AG04449 (cell line): ENCODE results near the gene USP17L24.
"Not testable (repeated sequence)": the region's sequence is repeated elsewhere in the genome, so short reads cannot be mapped to it uniquely, and the experiment has no call there.

ENCODE experiments used
- CTCF ChIA-PET: fragments of 350-600 bp; formaldehyde crosslinking; extraction: SDS; loops from one replicate; lab custom pipeline; 2021; ENCODE audit warnings: antibody characterized with exemption; lab: Yijun Ruan, JAX
- POLR2A ChIA-PET: fragments of 400-600, 350-600 bp; formaldehyde crosslinking; extraction: SDS; loops from one replicate; lab custom pipeline; 2020; ENCODE audit warnings: antibody characterized with exemption, inconsistent platforms; lab: Yijun Ruan, JAX
- DNase-seq: peaks from one replicate; pipeline ENCODE4 v3.0.0-alpha.2; 2010; ENCODE audit warnings: low read depth, low spot score
- H3K4me3 ChIP-seq: 2 replicates; pipeline ENCODE4 v1.5.1; 2011; ENCODE audit warnings: low read depth, mild to moderate bottlenecking, control low read depth, low read length

The USP17L24 gene

GRCh38 chr4:9324865-9325264 is at the start of gene USP17L24:
TSS of gene USP17L24 (plus strand) at chr4:9325165. CDS start at chr4:9325165, 0 bp downstream.
- POLR2A ChIA-PET, H3K4me3 ChIP-seq: not testable (repeated sequence)

GRCh38 chr4:9324191-9324590 is 774 bp upstream of the USP17L24 start:
- POLR2A ChIA-PET, H3K4me3 ChIP-seq, DNase-seq, CTCF ChIA-PET: not testable (repeated sequence)

More at GRCh38 chr4:9324865-9325264, at the start of gene USP17L24:
- DNase-seq, CTCF ChIA-PET: not testable (repeated sequence)

GRCh38 chr4:9329611-9330010 is 4.6 kb downstream of the USP17L24 start, which contains the start of gene USP17L25:
TSS of gene USP17L25 (plus strand) at chr4:9329911. CDS start at chr4:9329911, 0 bp downstream.
- POLR2A ChIA-PET, H3K4me3 ChIP-seq, CTCF ChIA-PET, DNase-seq: not testable (repeated sequence)

DNA sequence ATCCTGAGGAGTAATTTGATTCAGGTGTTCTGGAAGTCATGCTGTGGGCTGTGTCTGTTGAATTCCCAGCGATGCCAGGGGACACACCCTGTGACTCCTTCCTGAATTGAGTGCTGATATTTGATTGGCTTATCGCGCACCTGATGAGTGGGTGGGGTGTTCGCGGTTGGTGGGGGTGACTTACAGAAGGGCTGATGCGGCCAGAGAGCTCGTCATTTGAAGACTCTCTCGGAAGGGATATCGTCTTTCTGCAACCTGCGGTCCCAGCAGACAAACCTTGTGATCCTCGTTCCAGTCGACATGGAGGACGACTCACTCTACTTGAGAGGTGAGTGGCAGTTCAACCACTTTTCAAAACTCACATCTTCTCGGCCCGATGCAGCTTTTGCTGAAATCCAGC is 9.4 kb downstream of the USP17L24 start, which contains the start of gene USP17L26:
Gene USP17L26 (plus strand): TSS at position 301 of the 400 bp plus-strand sequence. CDS start 0 bp downstream, at position 301.
- POLR2A ChIA-PET, H3K4me3 ChIP-seq, CTCF ChIA-PET, DNase-seq: not testable (repeated sequence)

- CTCF ChIA-PET, H3K4me3 ChIP-seq, DNase-seq, POLR2A ChIA-PET: not testable (repeated sequence)
Measured at GRCh38 chr4:9339103-9339502, 14.1 kb downstream of the USP17L24 start, which contains the start of gene USP17L5. TSS of gene USP17L5 (plus strand) at chr4:9339403. CDS start at chr4:9339403, 0 bp downstream.

DNA sequence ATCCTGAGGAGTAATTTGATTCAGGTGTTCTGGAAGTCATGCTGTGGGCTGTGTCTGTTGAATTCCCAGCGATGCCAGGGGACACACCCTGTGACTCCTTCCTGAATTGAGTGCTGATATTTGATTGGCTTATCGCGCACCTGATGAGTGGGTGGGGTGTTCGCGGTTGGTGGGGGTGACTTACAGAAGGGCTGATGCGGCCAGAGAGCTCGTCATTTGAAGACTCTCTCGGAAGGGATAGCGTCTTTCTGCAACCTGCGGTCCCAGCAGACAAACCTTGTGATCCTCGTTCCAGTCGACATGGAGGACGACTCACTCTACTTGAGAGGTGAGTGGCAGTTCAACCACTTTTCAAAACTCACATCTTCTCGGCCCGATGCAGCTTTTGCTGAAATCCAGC is 18.9 kb downstream of the USP17L24 start, which contains the start of gene USP17L27:
Gene USP17L27 (plus strand): TSS at position 301 of the 400 bp plus-strand sequence. CDS start 0 bp downstream, at position 301.
- POLR2A ChIA-PET, H3K4me3 ChIP-seq, CTCF ChIA-PET, DNase-seq: not testable (repeated sequence)

GRCh38 chr4:9348593-9348992 is 23.6 kb downstream of the USP17L24 start, which contains the start of gene USP17L28:
TSS of gene USP17L28 (plus strand) at chr4:9348893. CDS start at chr4:9348893, 0 bp downstream.
- CTCF ChIA-PET, H3K4me3 ChIP-seq, POLR2A ChIA-PET, DNase-seq: not testable (repeated sequence)

DNA sequence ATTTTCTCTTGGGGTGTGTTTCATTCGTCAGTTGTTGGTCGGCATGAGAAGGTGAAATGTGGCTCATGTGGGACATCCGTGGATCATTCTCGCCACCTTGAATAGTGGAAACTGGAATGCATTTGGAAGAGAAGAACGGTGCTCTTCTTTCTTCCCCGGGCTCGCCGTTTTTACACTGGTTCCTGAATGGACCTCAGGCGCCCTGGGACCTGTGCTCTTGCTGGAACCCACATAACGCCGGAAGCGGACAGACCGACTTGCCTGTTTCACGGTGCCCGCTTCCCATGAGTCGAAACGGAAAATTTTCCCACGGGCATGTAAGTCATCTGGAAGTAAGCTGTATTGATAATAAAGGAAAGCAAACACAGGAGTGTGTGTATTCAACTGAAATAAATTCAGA is 25.9 kb downstream of the USP17L24 start:
- DNase-seq, POLR2A ChIA-PET, CTCF ChIA-PET, H3K4me3 ChIP-seq: not testable (repeated sequence)

- CTCF ChIA-PET, POLR2A ChIA-PET, DNase-seq: not testable (repeated sequence)
Measured at GRCh38 chr4:9353338-9353737, 28.4 kb downstream of the USP17L24 start, which contains the start of gene USP17L29. TSS of gene USP17L29 (plus strand) at chr4:9353638. CDS start at chr4:9353638, 0 bp downstream.

GRCh38 chr4:9362829-9363228 is 37.9 kb downstream of the USP17L24 start, which contains the start of gene USP17L30:
TSS of gene USP17L30 (plus strand) at chr4:9363129. CDS start at chr4:9363129, 0 bp downstream.
- CTCF ChIA-PET, H3K4me3 ChIP-seq, DNase-seq, POLR2A ChIA-PET: not testable (repeated sequence)

More at GRCh38 chr4:9353338-9353737, 28.4 kb downstream of the USP17L24 start, which contains the start of gene USP17L29:
- not testable (repeated sequence) for H3K4me3 ChIP-seq
